HG03469 (cell line): ENCODE data around the gene SMAD6.
"Not testable (repeated sequence)": the region's sequence is repeated elsewhere in the genome, so short reads cannot be mapped to it uniquely, and the experiment has no call there.

Source experiments
- ATAC-seq: cut with Tn5 transposase; IDR thresholded peaks from one replicate; pipeline ENCODE4 v1.9.1; 2021; ENCODE audit warnings: mild to moderate bottlenecking, moderate library complexity, moderate number of reproducible peaks; ENCODE audit not compliant: unreplicated experiment

SMAD6 gene

DNA sequence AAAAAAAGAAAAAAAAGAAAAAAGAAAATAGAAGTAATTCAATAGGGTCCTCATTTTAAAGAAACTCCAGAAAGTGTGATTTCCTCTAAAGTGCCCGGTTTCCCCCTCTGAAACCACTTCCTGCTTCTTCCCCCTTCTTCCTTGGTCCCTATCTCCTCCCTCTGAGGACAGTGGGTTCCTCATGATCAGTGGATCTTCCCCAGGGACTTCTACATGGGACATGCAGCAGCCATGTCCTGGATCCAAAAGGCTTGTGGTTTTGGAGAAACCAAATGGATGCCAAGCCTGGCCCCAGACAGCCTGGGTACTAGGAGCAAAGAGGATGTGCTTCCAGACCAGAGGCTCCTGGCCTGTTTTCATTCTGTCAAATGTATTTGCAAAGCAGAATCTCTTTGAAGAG is 26.6 kb upstream of the SMAD6 start:
- ATAC-seq = no peak

- ATAC-seq = no peak
These were observed 24.7 kb upstream of the SMAD6 start for GRCh38 chr15:66677336-66677735.

GRCh38 chr15:66679061-66679656 is 22.9 kb upstream of the SMAD6 start:
- no peak for ATAC-seq

- ATAC-seq = no peak
These were observed 22.4 kb upstream of the SMAD6 start for GRCh38 chr15:66679657-66680108.

GRCh38 chr15:66680502-66680901 is 21.5 kb upstream of the SMAD6 start:
- ATAC-seq = no peak

DNA sequence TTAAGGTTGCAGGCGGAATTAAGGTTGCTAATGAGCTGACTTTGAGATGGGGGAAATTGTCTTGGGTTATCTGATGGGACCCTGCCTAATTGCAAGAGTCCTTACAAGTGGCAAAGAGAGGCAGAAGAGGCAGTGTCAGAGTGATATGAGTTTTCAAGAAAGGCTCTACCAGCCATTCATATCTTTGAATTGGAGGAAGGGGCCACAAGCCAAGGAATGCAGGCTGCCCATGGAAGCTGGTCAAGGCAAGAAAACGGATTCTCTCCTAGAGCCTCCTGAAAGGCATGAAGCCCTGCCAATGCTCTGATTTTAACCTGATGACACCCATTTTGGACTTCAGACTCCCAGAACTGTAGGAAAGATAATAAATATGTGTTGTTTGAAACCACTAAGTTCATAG is 20.6 kb upstream of the SMAD6 start:
- ATAC-seq = no peak

- ATAC-seq = no peak
These were observed 19.8 kb upstream of the SMAD6 start for GRCh38 chr15:66682246-66682645.

GRCh38 chr15:66682865-66683264 is 19.2 kb upstream of the SMAD6 start:
- no peak for ATAC-seq

GRCh38 chr15:66684136-66684681 is 17.8 kb upstream of the SMAD6 start:
- no peak for ATAC-seq

GRCh38 chr15:66685638-66686150 is 16.3 kb upstream of the SMAD6 start:
- ATAC-seq = no peak

DNA sequence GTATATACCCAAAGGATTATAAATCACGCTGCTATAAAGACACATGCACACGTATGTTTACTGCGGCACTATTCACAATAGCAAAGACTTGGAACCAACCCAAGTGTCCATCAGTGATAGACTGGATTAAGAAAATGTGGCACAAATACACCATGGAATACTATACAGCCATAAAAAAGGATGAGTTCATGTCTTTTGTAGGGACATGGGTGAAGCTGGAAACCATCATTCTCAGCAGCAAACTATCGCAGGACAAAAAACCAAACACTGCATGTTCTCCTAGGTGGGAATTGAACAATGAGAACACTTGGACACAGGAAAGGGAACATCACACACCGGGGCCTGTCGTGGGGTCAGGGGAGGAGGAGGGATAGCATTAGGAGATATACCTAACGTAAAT is 11.1 kb upstream of the SMAD6 start:
- not testable (repeated sequence) for ATAC-seq

- ATAC-seq = no peak
These were observed 10.3 kb upstream of the SMAD6 start for GRCh38 chr15:66691727-66692126.

DNA sequence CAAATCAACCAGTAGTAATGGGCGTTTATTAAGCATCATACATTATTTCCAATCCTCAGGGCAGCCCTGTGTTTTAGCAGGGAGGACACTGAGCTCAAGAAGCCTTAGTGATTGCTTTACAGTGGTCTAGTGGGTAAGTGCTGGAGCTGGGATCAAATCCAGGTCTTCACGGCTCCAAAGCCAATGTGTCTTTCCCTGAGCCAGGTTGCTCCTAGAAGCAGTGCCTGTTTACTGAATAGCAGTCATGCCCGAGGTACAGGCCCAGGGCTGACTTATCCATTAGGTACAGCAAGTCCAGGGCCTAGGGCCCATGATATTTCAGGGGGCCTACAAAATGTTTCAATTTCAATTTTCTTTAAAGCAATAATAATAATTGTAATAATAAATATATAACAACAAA is 9.6 kb upstream of the SMAD6 start:
- no peak for ATAC-seq

- ATAC-seq = no peak
These were observed 9.0 kb upstream of the SMAD6 start for GRCh38 chr15:66692808-66693596.

DNA sequence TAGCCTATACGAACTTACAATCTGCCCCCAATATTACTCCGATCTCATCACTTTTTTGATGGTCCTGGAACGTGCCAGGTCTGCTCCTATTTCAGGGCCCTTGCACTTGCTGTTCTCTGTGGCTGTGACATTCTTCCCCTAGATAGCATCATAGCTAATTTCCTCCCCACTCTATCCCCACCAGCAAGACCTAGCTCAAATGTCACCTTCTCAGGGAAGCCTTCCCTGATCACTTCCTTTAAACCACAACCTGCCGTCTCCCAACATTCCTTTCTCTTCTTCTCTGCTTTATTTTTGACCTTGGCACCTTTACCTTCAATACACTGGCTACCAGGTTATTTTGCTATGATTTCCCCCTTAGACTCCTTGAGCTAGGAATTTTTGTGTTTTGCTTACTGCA is 5.3 kb upstream of the SMAD6 start:
- no peak for ATAC-seq

- ATAC-seq = no peak
These were observed 3.6 kb upstream of the SMAD6 start for GRCh38 chr15:66698318-66698961.

GRCh38 chr15:66698971-66699370 is 3.1 kb upstream of the SMAD6 start:
- ATAC-seq = no peak

DNA sequence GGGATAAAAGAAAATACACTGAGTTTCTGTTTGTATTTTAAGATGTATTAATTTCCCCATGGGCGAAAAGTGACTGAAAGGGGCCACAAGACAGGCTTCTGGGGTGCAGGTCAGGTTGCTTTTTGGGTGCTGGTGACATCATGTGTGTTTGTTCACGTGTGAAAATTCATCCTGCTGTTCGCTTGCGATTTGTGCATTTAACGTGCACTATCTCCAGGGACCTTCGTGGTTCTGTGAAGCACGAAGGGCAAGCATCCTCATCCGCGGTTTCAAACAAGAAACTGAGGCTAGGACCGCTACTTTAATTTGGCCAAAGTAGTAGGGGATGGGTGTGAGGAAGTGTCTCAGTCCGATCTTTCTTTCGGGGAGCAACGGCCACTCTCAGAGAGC is 1.6 kb upstream of the SMAD6 start:
- ATAC-seq = no peak

DNA sequence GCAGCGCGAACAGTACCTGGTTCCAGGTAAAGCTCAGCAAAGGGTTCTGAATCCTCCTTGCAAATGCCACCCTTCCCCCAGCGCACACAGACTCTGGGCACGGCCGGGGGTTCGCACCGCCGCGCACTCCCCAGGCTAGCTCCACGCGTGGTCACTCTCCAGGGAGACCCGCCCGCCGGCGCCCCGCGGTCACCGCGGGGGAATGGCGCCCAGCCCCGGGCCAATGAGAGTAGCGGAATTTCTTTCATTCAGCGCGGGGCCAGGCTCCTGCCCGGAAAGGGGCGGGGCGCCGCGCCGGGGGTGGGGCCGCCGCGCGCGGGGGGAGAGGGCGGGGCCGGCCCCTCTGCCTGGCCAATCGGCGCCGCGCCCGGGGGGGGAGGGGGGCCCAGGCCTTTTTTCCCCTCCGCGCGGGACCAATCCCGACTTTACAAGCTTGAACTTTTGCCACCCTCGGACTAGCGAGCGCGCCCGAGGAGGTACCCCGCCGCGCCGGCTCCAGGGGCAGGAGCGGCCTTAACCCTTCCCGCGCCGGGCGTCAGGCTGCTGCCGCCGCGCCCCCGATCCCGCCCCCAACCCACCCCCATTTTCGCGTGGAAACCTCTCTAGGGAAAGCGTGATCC is 1.1 kb upstream of the SMAD6 start:
- ATAC-seq = no peak

- ATAC-seq = no peak
These were observed 508 bp upstream of the SMAD6 start for GRCh38 chr15:66701422-66702034.
